Medulla oblongata (tissue), 1 donor: ENCODE results near the gene APOL6.
"Not testable (repeated sequence)": the region's sequence is repeated elsewhere in the genome, so short reads cannot be mapped to it uniquely, and the experiment has no call there.

Experiments used
- DNase-seq: peaks from one replicate; pipeline ENCODE4 v3.0.0-alpha.2; 2015; ENCODE audit errors: extremely low spot score

Gene APOL6

DNA sequence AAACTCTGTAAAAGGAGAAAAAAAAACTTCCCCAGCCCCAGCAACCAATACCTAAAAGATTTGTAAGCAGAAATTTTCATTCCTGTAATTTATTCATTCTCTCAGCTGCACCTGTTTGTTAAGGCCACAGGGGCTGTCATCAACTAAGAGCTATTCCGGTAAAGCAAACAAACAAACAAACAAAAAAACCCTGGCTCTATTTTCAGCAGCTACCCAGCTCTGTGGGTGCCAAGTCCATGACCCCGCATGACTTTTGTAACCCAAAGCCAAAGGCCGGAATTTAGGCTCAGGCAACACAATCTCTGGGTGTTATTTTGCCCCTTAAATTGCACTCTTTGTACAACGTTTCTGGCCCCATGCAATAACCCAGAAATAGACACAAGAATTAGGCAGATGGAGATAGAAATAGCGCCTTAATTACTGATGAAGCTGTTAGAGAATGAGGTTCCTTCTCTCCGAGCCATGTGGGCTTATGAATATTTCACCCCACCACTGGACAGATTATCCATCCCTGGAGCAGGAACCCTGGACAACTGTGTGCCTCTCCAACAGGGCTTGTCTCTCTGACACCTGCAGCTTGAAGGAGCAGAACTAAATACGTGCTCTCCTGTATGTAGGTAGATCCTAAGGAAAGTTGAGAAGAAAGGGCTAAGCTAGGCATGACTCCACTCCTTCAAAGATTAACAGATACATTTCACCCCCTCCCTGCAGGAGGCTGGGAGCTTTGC is 29.4 kb downstream of the APOL6 start:
- no peak for DNase-seq

DNA sequence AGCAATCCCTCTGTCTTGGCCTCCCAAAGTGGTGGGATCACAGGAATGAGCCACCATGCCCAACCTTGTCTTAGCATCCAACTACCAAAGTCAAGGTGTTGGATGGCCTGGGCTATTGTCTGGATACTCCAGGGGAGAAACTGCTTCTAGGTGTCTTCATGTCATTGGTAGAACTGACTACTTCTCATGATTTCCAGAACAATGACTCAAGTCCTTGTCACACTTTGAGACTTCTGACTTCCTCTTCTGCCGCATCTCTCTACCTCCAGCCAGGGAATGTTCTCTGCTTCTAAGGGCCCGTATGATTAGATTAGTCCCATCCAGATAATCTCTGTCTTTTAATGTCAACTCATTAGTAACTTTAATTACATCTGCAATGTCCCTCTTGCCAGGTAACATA is 30.6 kb downstream of the APOL6 start:
- DNase-seq: no peak

DNA sequence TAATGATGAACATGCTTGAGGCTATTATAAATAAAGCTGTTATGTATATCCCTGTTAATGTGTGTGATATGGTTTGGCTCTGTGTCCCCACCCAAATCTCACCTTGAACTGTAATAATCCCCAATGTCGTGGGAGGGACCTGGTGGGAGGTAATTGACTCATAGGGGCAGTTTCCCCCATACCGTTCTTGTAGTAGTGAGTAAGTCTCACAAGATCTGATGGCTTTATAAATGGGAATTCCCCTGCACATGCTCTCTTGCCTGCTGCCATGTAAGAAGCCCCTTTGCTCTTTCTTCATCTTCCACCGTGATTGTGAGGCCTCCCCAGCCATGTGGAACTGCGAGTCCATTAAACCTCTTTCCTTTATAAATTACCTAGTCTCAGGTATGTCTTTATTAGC is 31.2 kb downstream of the APOL6 start:
- not testable (repeated sequence) for DNase-seq

DNA sequence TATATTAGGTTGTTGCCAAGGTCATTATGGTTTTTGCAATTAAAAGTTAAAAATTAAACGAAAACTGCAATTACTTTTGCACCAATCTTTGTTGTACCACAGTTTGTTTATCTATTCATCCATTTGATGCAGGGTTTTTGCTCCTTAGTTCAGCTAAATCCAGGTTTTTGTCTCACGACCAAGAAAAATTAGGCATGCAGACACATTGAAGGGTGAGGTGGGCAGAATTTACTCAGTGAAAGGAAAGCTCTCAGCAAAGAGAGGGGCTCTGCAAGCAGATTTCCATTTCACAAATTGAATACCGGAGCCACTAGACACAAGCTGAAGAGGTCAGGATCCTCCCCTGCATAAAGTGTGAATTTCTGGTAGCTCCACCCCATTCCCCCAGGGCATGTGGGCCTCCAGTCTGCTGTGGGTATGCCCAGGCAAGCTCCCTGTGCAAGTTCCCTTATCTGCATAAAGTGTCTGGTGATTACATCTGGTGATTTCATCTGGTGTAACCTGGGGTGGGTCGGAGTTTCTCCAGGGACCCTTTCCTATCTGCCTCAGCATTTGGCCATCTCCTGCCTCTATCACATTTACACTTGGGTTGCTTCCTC is 33.3 kb downstream of the APOL6 start:
- DNase-seq: no peak

DNA sequence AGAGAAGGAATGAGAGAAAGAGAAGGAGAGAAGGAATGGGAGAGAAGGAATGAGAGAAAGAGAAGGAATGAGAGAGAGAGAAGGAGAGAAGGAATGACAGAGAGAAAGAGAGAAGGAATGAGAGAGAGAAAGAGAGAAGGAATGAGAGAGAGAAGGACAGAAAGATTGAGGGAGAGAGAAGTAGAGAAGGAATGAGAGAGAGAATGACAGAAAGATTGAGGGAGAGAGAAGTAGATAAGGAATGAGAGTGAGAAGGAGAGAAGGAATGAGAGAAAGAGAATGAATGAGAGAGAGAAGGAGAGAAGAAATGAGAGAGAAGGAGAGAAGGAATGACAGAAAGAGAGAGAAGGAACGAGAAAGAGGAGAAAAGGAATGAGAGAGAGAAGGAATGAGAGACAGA is 35.3 kb downstream of the APOL6 start:
- no peak for DNase-seq

DNA sequence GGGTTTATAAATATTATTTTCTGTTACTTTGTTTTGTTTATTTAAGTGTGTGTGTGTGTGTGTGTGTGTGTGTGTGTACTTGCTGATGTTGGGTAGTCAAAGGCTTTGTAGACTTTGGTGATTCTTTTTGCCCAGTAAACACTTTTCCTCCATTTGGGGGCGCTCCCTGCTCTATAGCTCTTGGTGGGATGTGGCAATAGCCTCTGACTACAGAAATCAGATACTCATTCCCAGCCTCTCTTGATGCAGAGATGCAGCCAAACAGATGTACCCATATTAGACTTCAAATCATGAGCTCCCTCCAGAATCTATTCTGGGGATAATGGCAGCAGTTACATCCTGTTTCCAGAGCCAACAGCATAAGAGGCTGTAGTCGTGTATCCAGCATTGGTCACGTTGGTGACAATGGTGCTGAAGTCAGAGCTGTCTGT is 36.0 kb downstream of the APOL6 start:
- DNase-seq: peak; percentile 34

DNA sequence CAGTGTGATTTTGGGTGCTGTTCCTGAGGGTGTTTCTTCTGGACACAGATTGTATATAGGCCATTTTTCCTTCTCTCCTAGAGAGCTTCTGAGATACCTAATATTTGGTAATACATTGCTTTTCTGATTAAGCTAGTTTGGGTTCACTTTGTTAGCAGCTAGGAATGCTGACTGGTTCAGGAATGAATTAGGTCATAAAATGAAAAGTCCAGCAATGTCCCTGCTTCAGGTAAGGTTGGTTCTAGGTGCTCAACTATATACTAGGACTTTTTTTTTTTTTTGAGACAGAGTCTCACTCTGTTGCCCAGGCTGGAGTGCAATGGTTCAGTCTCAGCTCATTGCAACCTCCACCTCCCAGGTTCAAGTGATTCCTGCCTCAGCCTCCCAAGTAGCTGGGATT is 36.5 kb downstream of the APOL6 start:
- no peak for DNase-seq

DNA sequence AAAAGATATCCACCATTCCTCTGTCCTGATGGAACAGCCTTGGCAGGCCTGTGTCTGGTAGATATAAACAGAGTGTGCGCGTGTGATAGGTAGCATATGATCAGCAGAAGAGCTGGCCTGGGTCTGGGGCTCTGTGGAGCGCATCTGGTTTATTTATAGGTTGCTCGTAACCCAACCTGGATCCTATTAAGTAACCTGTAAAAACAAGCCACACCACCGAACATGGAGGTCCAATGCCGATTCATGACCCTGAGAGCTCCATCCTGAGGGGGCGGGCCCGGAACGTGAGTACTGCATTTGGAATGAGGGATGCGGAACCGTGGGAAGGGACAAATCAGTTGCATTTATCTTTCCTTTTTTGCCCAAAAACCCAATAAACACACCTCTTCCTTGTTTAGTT is 37.5 kb downstream of the APOL6 start:
- no peak for DNase-seq

DNA sequence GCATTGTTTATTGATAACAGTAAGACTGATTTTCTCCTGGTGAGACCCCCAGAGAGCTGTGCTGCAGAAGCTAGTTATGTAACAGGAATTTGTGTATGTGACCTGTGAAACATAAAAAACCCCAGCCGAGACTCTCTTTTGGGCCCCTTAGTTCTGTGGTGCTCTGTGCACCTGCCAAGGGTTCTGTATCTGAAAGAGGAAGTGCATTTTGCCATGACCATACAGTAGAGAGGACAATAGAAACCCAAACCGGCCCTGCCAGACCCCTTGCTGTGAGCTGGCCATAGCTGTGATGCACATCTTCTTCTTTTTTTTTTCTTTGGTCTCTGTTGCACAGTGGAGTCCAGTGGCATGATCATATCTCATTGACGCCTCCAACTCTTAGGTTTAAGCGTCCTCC is 38.1 kb downstream of the APOL6 start:
- no peak for DNase-seq

DNA sequence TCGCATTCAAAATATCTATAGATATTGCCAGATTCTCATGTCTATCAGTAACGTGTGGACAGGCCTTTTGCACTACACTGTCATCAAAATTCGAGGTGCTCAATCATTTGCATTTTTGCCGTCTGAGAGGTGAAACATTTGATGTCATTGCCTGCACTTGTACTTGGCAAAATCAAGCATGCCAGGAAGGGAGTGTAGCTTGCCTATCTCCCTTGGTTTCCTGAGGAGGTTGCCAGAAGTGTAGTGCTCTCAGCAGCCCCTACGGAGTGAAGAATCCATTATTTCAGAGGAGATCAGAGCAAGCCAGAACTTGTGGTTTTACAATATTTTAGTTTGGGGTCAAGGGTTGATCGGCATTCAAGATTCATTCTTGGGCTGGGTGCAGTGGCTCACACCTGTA is 39.2 kb downstream of the APOL6 start:
- DNase-seq: no peak

DNA sequence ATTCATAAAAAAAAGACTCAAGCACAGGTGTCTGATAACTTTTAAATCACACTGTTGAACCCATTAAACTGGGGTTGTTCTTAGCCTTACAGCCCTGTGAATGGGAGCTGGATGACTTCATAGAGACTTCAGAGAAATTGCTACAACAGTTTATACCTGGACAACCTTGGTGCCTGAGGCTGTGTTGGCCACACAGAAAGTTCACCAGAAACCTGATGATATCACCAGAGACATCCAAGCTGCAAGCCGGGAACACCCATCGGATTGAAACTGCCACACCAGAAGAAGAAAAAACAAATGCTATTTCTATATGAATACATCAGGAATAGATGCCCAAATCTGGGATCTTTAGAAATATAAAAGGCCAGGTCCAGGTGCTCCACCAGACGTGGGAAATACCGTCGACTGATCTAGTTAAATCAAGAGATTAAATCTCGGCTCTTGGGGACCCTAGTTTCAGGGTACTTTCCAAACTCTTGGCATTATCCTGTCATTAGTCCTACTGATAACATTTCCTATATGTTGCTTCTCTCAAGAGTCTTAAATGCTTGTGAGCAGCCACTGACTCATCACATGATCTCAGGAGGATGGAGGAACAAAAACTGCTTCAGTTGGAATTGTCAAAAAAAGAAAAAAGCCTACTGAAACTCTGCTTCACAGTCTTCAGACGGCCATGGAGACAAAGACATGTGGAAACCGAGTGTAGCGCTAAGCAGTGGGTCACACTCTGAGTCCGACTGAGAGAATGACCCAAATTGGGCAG is 40.8 kb downstream of the APOL6 start:
- no peak for DNase-seq

DNA sequence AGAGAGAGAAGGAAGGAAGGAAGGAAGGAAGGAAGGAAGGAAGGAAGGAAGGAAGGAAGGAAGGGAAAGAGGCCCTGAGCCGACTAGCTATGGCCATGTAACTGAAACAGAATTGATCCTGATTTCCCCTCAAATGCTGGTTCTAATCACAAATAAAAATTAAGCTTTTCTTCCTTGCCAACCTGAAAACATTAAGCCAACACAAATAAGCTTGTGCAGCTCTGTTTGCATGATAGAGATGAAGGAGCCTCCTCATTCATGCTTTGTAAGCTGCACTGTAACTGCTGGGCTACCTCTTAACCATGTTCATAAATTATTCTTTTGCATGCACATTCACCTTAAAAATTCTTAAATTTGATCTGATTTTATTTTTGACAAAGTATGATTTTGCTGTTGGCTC is 41.8 kb downstream of the APOL6 start:
- no peak for DNase-seq

DNA sequence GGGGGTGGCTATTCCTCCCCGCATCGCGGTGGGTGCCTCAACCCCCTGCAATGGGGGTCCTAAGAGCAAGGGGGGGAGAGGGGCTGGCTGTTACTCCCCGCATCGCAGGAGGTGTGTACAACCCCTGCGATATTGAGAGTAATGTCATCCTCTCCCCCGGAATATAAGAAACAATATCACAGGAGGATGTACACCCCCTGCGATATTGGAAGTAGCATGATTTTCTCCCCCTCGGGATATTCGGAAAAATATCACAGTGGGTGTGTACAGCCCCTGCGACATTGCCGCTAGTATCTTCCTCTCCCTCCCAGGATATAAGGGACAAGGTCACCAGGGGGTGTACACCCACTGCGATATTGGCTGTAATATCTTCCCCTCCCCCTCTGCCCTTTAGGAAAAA is 47.0 kb downstream of the APOL6 start:
- no peak for DNase-seq

DNA sequence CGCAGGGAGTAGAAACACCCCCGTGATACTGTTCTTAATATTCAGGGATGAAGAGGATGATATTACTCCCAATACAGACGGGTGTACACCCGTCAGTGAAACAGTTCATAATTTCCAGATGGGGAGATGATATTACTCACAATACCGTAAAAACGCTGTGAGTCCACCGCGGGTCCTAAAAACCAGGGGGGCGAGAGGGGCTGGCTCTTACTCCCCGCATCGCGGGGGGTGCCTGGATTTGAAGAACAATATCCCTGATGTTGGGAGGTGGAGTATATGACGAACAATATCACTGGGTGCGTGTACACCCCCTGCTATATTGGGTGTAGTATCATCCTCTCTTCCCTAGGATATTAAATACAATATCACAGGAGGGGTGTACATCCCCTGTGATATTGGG is 48.9 kb downstream of the APOL6 start:
- DNase-seq: no peak

DNA sequence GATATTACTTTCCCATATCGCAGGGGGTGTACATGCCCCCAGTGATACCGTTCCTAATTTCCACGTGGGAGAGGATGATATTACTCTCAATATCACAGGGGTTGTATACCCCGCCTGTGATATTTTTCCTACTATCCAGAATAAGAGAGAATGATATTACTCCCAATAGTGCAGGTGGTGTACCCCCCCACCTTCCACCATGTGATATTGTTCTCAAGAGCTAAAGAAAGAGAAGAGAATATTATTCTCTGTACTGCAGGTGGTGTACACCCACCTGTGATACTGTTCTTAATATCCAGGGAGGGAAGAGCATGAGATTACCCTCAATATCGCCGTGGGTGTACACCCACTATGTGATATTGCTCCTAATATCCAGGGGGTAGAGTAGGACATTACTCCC is 51.6 kb downstream of the APOL6 start:
- DNase-seq: not testable (repeated sequence)

DNA sequence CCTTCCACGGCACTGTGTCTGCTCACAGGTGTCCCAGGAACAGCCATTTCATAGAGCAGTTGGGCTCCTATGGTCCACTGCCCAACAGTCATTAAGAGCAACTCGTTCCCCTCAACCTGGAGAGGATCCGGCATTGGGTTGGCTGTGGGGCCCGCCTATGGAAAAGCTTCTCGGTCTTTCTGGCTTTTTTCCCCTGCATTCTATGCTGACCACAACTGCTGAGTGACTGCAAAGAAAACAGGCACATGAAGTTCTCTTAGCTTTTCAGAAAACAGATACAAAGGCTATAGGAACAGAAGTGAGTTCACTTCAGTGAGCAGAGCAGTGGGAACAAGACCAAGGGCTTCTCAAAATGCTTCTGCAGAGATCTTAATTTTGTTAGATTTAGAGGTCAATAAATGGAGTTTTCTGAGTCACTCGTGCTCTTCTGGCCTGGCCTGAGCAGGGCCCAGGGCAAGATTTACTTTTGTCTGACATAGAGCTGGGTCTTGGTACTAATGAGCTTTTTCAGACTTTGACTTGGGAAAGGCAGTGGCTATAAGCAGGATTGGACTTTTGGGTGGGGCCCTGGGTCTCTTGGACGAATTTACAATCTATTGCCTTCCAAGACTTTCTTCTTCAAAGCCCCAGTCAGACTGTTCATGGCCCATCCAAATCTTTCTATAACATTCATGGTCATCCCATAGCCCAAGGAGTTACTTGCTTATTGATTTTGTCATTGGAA is 55.8 kb downstream of the APOL6 start:
- no peak for DNase-seq

DNA sequence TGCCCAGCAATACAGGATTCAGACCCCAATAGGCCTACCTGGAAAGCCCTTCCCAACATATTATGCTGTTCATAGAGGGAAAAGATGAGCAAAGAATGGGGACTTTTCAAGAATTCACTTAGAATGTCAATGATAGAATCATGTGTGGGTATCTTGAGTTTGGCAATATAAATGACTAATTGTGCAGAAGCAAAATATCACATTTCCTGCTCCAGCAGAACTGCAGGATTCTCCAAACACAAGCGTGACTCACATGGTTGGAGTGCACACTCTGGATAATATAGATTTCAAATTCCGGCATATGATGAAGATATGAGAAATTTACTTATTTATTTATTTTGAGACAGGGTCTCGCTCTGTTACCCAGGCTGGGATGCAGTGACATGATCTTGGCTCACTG is 56.9 kb downstream of the APOL6 start:
- DNase-seq: no peak

DNA sequence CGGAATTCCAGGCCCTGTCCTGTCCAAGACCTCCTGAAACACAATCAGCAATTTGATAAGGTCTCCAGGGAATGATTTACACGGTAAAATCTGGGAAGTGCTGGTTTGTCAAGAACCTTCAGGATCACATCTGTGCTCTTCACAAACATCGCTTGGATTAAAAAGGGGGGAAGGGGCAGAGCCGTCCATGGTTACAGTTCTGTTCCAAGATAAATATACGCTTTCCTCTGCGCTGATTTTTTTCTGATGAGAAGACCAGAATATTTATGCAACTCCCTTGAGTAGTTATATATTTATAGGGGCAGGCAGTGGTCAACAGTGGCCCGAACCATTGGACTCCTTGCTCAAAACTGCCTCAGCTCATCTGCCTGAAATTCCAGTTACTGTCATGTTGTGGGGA is 60.2 kb downstream of the APOL6 start:
- no peak for DNase-seq

DNA sequence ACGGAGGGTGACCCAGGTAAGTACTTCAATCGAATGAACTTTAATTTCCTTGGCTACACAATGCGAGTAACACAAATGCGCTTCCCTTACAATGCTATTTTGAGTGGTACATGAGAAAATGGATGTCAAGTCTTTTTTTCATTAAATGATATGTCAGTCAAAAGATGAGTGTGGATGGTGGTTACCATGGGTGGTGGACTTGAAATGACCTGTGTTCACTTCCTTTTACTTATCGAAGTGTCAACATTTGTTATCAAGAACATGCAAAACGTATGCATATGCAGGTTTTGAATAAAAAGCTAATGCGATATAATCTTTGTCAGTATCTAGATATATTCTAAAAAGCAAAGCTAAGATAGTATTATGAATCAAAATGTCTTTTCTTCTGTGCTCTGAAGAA is 60.7 kb downstream of the APOL6 start:
- no peak for DNase-seq

DNA sequence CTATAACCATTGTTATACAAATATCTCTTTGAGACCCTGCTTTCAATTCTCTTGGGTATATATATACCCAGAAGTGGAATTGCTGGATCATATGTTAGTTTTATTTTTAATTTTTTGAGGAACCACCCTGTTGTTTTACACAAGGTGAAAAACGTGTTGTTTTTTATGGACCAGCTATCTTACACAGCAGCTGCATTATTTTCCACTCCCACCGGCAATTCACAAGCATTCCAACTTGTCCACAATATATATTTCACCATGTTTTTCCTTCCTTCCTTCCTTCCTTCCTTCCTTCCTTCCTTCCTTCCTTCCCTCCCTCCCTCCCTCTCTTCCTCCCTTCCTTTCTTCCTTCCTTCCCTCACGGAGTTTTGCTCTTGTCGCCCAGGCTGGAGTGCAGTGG is 63.1 kb downstream of the APOL6 start:
- DNase-seq: no peak

DNA sequence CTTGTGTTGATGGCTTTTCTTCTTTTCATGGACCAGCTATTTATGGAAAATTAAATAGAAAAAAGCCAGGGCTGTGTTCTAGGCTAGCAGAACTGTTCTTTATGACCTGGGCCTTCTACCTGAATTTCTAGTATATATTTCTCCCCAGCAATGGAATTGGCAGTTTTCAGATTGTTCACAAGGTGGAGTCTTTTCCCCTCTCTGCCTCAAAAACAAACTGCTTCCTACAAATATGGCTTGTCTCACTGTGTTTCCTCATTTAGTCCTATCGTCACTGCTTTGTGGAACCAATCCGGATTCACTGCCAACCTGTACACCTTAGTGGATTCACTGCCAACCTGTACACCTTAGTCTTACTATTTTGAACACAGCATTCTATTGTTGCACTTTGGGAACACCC is 64.4 kb downstream of the APOL6 start:
- DNase-seq: no peak

DNA sequence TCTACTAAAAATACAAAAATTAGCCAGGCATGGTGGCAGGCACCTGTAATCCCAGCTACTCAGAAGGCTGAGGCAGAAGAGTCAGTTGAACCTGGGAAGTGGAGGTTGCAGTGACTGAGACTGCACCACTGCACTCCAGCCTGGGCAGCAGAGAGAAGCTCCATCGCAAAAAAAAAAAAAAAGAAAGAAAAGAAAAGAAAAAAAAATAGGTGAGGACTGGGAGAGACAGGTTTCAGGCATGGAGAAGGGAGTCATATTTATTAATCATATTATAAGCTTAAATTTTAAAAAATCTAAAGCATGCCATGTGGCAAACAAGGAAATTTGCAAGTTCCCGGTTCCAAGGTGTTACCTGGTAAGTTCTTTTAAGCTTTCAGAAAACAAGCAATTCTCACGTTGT is 69.3 kb downstream of the APOL6 start, which contains the start of gene APOL5:
Gene APOL5, plus strand, starts transcription at position 301 of the 400 bp plus-strand sequence. Its CDS starts 0 bp downstream, at position 301.
- no peak for DNase-seq
